Astrocyte (in vitro differentiated cells and primary cell): ENCODE data around the gene GRK6. TPM values are rescaled to one million over a fixed set of nuclear protein-coding genes. Genes with fewer than 3 reads are reported as not detected.
A peak's percentile ranks its signal among the peaks of the same experiment; 100 is the strongest.

Experiments
- DNase-seq: peaks from one replicate; pipeline ENCODE4 v3.0.0-alpha.2; 2010; ENCODE audit warnings: low read depth
- FAIRE-seq: peaks from 2 replicates; lab custom pipeline; 2011; peaks lifted over from hg19 to GRCh38; lab: Jason Lieb, UNC
- H2AFZ ChIP-seq: 2 replicates; pipeline ENCODE4 v1.6.0; 2012; ENCODE audit warnings: low read depth, low read length, inconsistent platforms
- H3K27ac ChIP-seq: 2 replicates; pipeline ENCODE4 v1.5.1; 2011; ENCODE audit warnings: low read depth, low read length, inconsistent platforms
- H3K27me3 ChIP-seq: 2 replicates; pipeline ENCODE4 v1.6.0; 2011; ENCODE audit warnings: low read length, inconsistent platforms; ENCODE audit not compliant: insufficient read depth
- H3K36me3 ChIP-seq: 2 replicates; pipeline ENCODE4 v1.5.1; 2011; ENCODE audit warnings: low read length, inconsistent platforms; ENCODE audit not compliant: insufficient read depth
- H3K4me1 ChIP-seq: 2 replicates; pipeline ENCODE4 v1.5.1; 2011; ENCODE audit warnings: low read length, inconsistent platforms; ENCODE audit not compliant: insufficient read depth
- H3K4me2 ChIP-seq: 2 replicates; pipeline ENCODE4 v1.6.0; 2012; ENCODE audit warnings: low read length, inconsistent platforms
- H3K4me3 ChIP-seq: 2 replicates; pipeline ENCODE4 v1.5.1; 2011; ENCODE audit warnings: low read depth, mild to moderate bottlenecking, low read length, inconsistent platforms; ENCODE audit not compliant: insufficient read depth
- H3K79me2 ChIP-seq: 2 replicates; pipeline ENCODE4 v1.6.0; 2012; ENCODE audit warnings: mild to moderate bottlenecking, low read length, inconsistent platforms; ENCODE audit not compliant: insufficient read depth
- H3K9ac ChIP-seq: 2 replicates; pipeline ENCODE4 v1.6.0; 2012; ENCODE audit warnings: mild to moderate bottlenecking, low read length, inconsistent platforms
- H3K9me3 ChIP-seq: 2 replicates; pipeline ENCODE4 v1.5.1; 2012; ENCODE audit warnings: low read depth, mild to moderate bottlenecking, low read length, inconsistent platforms; ENCODE audit not compliant: insufficient read depth
- H4K20me1 ChIP-seq: 2 replicates; pipeline ENCODE4 v1.6.0; 2012; ENCODE audit warnings: low read length, inconsistent platforms; ENCODE audit not compliant: insufficient read depth
- H3K27ac Mint-ChIP-seq: one replicate; pipeline ENCODE4 v1.8.0; 2021; ENCODE audit warnings: mild to moderate bottlenecking, mixed read lengths; ENCODE audit not compliant: unreplicated experiment
- H3K27me3 Mint-ChIP-seq: one replicate; pipeline ENCODE4 v1.8.0; 2021; ENCODE audit warnings: low read depth, mixed read lengths; ENCODE audit not compliant: unreplicated experiment
- H3K36me3 Mint-ChIP-seq: one replicate; pipeline ENCODE4 v1.8.0; 2021; ENCODE audit warnings: low read depth, mixed read lengths; ENCODE audit not compliant: unreplicated experiment
- H3K4me1 Mint-ChIP-seq: one replicate; pipeline ENCODE4 v1.8.0; 2021; ENCODE audit warnings: low read depth, mixed read lengths; ENCODE audit not compliant: unreplicated experiment
- H3K4me3 Mint-ChIP-seq: one replicate; pipeline ENCODE4 v1.8.0; 2021; ENCODE audit warnings: mild to moderate bottlenecking, moderate library complexity, mixed read lengths; ENCODE audit not compliant: unreplicated experiment
- H3K9me3 Mint-ChIP-seq: one replicate; pipeline ENCODE4 v1.8.0; 2021; ENCODE audit warnings: mild to moderate bottlenecking, mixed read lengths; ENCODE audit not compliant: unreplicated experiment
- CTCF ChIP-seq: IDR thresholded peaks from 2 replicates; pipeline ENCODE4 v1.5.1; 2011; ENCODE audit warnings: low read depth, mild to moderate bottlenecking, inconsistent platforms, low read length, moderate library complexity; ENCODE audit not compliant: insufficient read depth
- EZH2 ChIP-seq: IDR thresholded peaks from 2 replicates; pipeline ENCODE4 v1.6.1; 2012; ENCODE audit warnings: mild to moderate bottlenecking, low read length, inconsistent platforms; ENCODE audit not compliant: insufficient read depth
- total RNA-seq: library from RNA; stranded (reverse); gene quantifications from 2 replicates; pipeline ENCODE4 v1.2.1, GENCODE V29; 2021

The GRK6 gene
- total RNA-seq, 1 donor from 2014 or later: 25.9 TPM

GRCh38 chr5:177388521-177389052 is 37.9 kb upstream of the GRK6 start:
- H3K79me2 ChIP-seq: no peaks in the 10 kb centered on the region
- H4K20me1 ChIP-seq: peaks cover 17% of the 10 kb centered on the region
- peaks cover 3% of the 10 kb centered on the region for H3K27me3 ChIP-seq
- no peaks in the 10 kb centered on the region for H3K9me3 ChIP-seq
- DNase-seq (no peak), FAIRE-seq (no peak)
- no peak overlapping the region for H2AFZ ChIP-seq
- Mint-ChIP-seq H3K36me3 (no peaks in the 10 kb centered on the region), H3K9me3 (peaks cover 1% of the 10 kb centered on the region), H3K27ac (peak overlapping the region; percentile 15), H3K4me1 (peaks cover 23% of the 10 kb centered on the region), H3K27me3 (peaks cover 42% of the 10 kb centered on the region), H3K4me3 (peak overlapping the region; percentile 34)
- H3K4me1 ChIP-seq: peaks cover 19% of the 10 kb centered on the region
- H3K36me3 ChIP-seq: no peaks in the 10 kb centered on the region
- TF ChIP-seq CTCF: no peak
- no peak for TF ChIP-seq EZH2
- H3K4me2 ChIP-seq: peak overlapping the region; percentile 77
- no peak overlapping the region for H3K4me3 ChIP-seq
- H3K27ac ChIP-seq: no peak overlapping the region
- peak overlapping the region; percentile 41 for H3K9ac ChIP-seq

- TF ChIP-seq EZH2 (no peak), CTCF (no peak)
- Mint-ChIP-seq H3K9me3 (peaks cover 1% of the 10 kb centered on the region), H3K27me3 (peaks cover 38% of the 10 kb centered on the region), H3K4me3 (peak overlapping the region; percentile 70), H3K36me3 (no peaks in the 10 kb centered on the region), H3K27ac (peak overlapping the region; percentile 86), H3K4me1 (peaks cover 23% of the 10 kb centered on the region)
- Histone ChIP-seq H3K36me3 (no peaks in the 10 kb centered on the region), H3K27ac (peak overlapping the region; percentile 78), H3K4me3 (no peak overlapping the region), H3K4me2 (peak overlapping the region; percentile 77), H4K20me1 (peaks cover 17% of the 10 kb centered on the region), H2AFZ (peak overlapping the region; percentile 33), H3K4me1 (peaks cover 19% of the 10 kb centered on the region), H3K27me3 (no peaks in the 10 kb centered on the region), H3K79me2 (no peaks in the 10 kb centered on the region), H3K9ac (peak overlapping the region; percentile 53), H3K9me3 (no peaks in the 10 kb centered on the region)
- DNase-seq (peak; percentile 92), FAIRE-seq (no peak)
Measured at GRCh38 chr5:177389241-177390169, 37.0 kb upstream of the GRK6 start.
